ENCODE data around the gene GRHL1. TPM values are rescaled to one million over a fixed set of nuclear protein-coding genes. Genes with fewer than 3 reads are reported as not detected.

The GRHL1 gene
- total RNA-seq, 1 experiment from 2014 or later = 0.96 TPM

DNA sequence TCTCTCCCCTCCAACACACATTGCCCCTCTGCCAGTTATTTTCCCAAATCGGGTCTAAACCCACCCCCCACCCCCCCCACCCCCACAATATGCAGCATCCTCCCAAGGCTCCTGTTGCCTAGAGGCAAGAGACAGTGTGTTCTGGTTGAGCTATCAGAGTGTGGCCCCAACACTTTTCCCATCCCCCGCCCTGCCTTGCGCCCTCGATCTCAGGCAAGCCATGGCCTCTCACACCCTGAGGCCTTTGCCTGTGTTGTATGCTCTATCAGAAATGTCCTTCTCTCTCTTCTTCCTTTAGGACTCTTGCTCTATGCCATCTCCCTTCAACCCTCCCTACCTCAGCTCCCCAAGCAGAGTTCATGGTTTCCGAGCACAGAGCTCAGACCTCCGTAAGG is 9.5 kb upstream of the GRHL1 start:
- H3K27me3 Mint-ChIP-seq (ENCODE audit: insufficient read depth, unreplicated experiment) = no peaks in the 10 kb centered on the region
- POLR2A ChIA-PET = interaction anchor here (0.6 to 2.8 kb wide), 2 partner anchors 9 to 120 kb away, joined by 3 to 9 read pairs; no protein-coding TSS in a partner anchor
- TF ChIP-seq, protein P1, sequence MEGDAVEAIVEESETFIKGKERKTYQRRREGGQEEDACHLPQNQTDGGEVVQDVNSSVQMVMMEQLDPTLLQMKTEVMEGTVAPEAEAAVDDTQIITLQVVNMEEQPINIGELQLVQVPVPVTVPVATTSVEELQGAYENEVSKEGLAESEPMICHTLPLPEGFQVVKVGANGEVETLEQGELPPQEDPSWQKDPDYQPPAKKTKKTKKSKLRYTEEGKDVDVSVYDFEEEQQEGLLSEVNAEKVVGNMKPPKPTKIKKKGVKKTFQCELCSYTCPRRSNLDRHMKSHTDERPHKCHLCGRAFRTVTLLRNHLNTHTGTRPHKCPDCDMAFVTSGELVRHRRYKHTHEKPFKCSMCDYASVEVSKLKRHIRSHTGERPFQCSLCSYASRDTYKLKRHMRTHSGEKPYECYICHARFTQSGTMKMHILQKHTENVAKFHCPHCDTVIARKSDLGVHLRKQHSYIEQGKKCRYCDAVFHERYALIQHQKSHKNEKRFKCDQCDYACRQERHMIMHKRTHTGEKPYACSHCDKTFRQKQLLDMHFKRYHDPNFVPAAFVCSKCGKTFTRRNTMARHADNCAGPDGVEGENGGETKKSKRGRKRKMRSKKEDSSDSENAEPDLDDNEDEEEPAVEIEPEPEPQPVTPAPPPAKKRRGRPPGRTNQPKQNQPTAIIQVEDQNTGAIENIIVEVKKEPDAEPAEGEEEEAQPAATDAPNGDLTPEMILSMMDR (IDR thresholded peaks at IDR 0.05; ENCODE audit: unreplicated experiment) = no peak
- intact Hi-C loops (cut with micrococcal nuclease) = no loop called here
- H3K27ac Mint-ChIP-seq (ENCODE audit: low read depth, unreplicated experiment) = no peak overlapping the region
- no TSS peak for BruUV-seq (replicated peaks)
- no peaks in the 10 kb centered on the region for H3K36me3 Mint-ChIP-seq (ENCODE audit: insufficient read depth, unreplicated experiment)
- no peak for DNase-seq (ENCODE audit: unreplicated experiment)
- H3K4me1 Mint-ChIP-seq (ENCODE audit: insufficient read depth, unreplicated experiment) = peaks cover 5% of the 10 kb centered on the region
- no peak overlapping the region for H3K4me3 Mint-ChIP-seq (ENCODE audit: unreplicated experiment)
- no peaks in the 10 kb centered on the region for H3K9me3 Mint-ChIP-seq (ENCODE audit: unreplicated experiment)
- CTCF ChIA-PET = interaction anchor here (0.7 to 1.0 kb wide), 3 partner anchors 106 to 135 kb away, joined by 3 read pairs; no protein-coding TSS in a partner anchor

DNA sequence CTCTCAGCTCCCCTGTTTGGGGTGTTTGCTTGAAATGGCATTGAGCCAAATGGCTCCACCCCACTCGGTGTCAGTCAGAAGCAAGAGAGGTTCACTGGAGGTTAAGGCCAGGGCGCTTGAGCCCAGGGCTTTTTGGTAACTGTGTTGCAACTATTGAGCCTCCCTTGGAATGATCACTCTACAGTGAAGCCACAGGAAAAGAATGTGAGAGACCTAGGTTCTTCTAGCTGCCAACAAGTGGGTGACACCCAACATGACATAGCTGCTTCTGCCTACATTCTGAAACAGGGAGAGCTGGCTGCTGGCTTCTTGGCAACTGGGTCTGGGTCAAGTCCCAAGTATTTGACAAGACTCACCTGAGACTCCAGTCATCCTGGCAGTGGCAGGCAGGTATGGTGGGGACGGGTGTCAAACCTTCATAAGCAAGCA is 7.1 kb upstream of the GRHL1 start:
- ChIA-PET CTCF (interaction anchor here (0.6 to 2.3 kb wide), 3 partner anchors 29 to 149 kb away, joined by 3 to 5 read pairs (median 5); no protein-coding TSS in a partner anchor), POLR2A (interaction anchor here (0.7 to 1.2 kb wide), 2 partner anchors 141 to 389 kb away, joined by 3 read pairs; no protein-coding TSS in a partner anchor)
- intact Hi-C loops (cut with micrococcal nuclease) = no loop called here
- Mint-ChIP-seq H3K9me3 (ENCODE audit: unreplicated experiment) (no peaks in the 10 kb centered on the region), H3K27me3 (ENCODE audit: insufficient read depth, unreplicated experiment) (no peaks in the 10 kb centered on the region), H3K4me1 (ENCODE audit: insufficient read depth, unreplicated experiment) (peaks cover 10% of the 10 kb centered on the region), H3K27ac (ENCODE audit: low read depth, unreplicated experiment) (no peak overlapping the region), H3K36me3 (ENCODE audit: insufficient read depth, unreplicated experiment) (no peaks in the 10 kb centered on the region), H3K4me3 (ENCODE audit: unreplicated experiment) (no peak overlapping the region)
- TF ChIP-seq, protein P1 (IDR thresholded peaks at IDR 0.05; ENCODE audit: unreplicated experiment) = no peak
- DNase-seq (ENCODE audit: unreplicated experiment) = peak; percentile 56
- BruUV-seq (replicated peaks) = no TSS peak

DNA sequence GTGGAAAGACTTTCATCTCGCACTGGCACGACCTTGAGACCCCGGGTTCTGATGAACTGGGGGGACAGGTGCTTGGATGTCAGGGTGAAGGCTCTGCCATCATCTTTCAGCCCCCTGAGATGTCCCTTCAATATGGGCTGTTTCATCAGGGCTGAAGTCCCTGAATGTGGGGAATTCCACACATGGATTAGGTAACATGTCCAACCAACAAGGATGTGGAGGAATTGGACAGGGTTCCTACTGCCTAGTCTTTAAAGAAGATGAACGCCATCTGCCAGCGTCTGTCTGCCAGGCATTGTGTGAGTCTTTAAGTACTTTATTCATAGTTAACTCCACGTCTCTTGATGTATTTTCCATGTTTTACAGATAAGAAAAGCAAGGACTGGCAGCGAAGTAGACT is 5.9 kb upstream of the GRHL1 start:
- DNase-seq (ENCODE audit: unreplicated experiment) = no peak
- ChIA-PET POLR2A (interaction anchor here (0.6 kb wide), 1 partner anchor 102 kb away, joined by 3 read pairs; the partner anchor contains the start of gene TAF1B), CTCF (interaction anchor here (0.5 to 1.5 kb wide), 2 partner anchors 145 to 955 kb away, joined by 3 to 5 read pairs; no protein-coding TSS in a partner anchor)
- intact Hi-C loops (cut with micrococcal nuclease) = no loop called here
- Mint-ChIP-seq H3K4me1 (ENCODE audit: insufficient read depth, unreplicated experiment) (peaks cover 10% of the 10 kb centered on the region), H3K27ac (ENCODE audit: low read depth, unreplicated experiment) (no peak overlapping the region), H3K27me3 (ENCODE audit: insufficient read depth, unreplicated experiment) (no peaks in the 10 kb centered on the region), H3K4me3 (ENCODE audit: unreplicated experiment) (no peak overlapping the region), H3K9me3 (ENCODE audit: unreplicated experiment) (no peaks in the 10 kb centered on the region), H3K36me3 (ENCODE audit: insufficient read depth, unreplicated experiment) (no peaks in the 10 kb centered on the region)
- TF ChIP-seq, protein P1 (IDR thresholded peaks at IDR 0.05; ENCODE audit: unreplicated experiment) = no peak
- no TSS peak for BruUV-seq (replicated peaks)

DNA sequence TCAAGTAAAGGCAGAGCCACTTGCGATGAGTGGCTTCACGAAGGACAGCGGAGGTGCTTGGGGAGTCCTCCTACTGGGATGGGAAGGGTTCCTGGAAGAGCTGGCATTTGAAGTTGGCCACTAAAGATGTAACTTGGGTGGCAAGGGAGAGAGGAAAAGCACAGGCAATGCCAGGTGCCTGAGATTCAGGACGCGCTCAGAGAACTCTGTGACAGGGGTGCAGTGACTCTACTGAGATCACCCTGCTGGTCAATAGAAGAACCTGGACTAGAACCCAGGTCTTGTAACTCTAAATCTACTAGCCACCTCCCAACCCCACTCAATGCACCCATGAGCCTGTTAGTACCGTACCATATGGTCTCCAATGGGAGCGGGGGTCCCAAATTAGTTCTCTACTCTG is 5.4 kb upstream of the GRHL1 start:
- ChIA-PET CTCF (interaction anchor here (0.9 to 2.6 kb wide), 3 partner anchors 38 to 147 kb away, joined by 3 to 12 read pairs (median 6); no protein-coding TSS in a partner anchor), POLR2A (no interaction called here)

More for the DNA sequence above, 5.4 kb upstream of the GRHL1 start:
- Mint-ChIP-seq H3K4me3 (ENCODE audit: unreplicated experiment) (no peak overlapping the region), H3K27me3 (ENCODE audit: insufficient read depth, unreplicated experiment) (no peaks in the 10 kb centered on the region), H3K27ac (ENCODE audit: low read depth, unreplicated experiment) (no peak overlapping the region), H3K9me3 (ENCODE audit: unreplicated experiment) (no peaks in the 10 kb centered on the region), H3K36me3 (ENCODE audit: insufficient read depth, unreplicated experiment) (no peaks in the 10 kb centered on the region), H3K4me1 (ENCODE audit: insufficient read depth, unreplicated experiment) (peaks cover 10% of the 10 kb centered on the region)
- DNase-seq (ENCODE audit: unreplicated experiment) = no peak
- TF ChIP-seq, protein P1 (IDR thresholded peaks at IDR 0.05; ENCODE audit: unreplicated experiment) = no peak
- intact Hi-C loops (cut with micrococcal nuclease) = no loop called here
- no TSS peak for BruUV-seq (replicated peaks)
